Tongue (tissue), 2 donors: ENCODE data around the gene USP35. TPM values are rescaled to one million over a fixed set of nuclear protein-coding genes. Genes with fewer than 3 reads are reported as not detected.

Experiments
- DNase-seq: peaks from one replicate; pipeline ENCODE4 v3.0.0-alpha.2; 2015
- total RNA-seq: library from RNA; depleted of rRNA; stranded (reverse); fragments of >200 nt; gene quantifications from one replicate; pipeline ENCODE4 v1.2.3, GENCODE V29; 2014

The USP35 gene
- total RNA-seq, 1 donor from 2014 or later, result 8.2 TPM

GRCh38 chr11:78196661-78197091, 8.0 kb downstream of the USP35 start:
- no peak for DNase-seq

GRCh38 chr11:78197816-78198215, 9.1 kb downstream of the USP35 start:
- DNase-seq, result no peak

- DNase-seq, result no peak
Measured at GRCh38 chr11:78199015-78199652, 10.4 kb downstream of the USP35 start.

- no peak for DNase-seq
Measured at GRCh38 chr11:78199653-78200015, 10.9 kb downstream of the USP35 start.

GRCh38 chr11:78200061-78200460, 11.3 kb downstream of the USP35 start:
- DNase-seq, result no peak

GRCh38 chr11:78200553-78200952, 11.8 kb downstream of the USP35 start:
- DNase-seq, result no peak

- no peak for DNase-seq
Measured at GRCh38 chr11:78201096-78201818, 12.5 kb downstream of the USP35 start.

GRCh38 chr11:78202733-78203167, 14.0 kb downstream of the USP35 start:
- no peak for DNase-seq

GRCh38 chr11:78203184-78203583, 14.5 kb downstream of the USP35 start:
- no peak for DNase-seq

GRCh38 chr11:78205256-78205655, 16.5 kb downstream of the USP35 start:
- DNase-seq, result no peak

GRCh38 chr11:78205691-78206090, 17.0 kb downstream of the USP35 start:
- no peak for DNase-seq

- DNase-seq, result no peak
Measured at GRCh38 chr11:78207532-78208256, 19.0 kb downstream of the USP35 start.

- no peak for DNase-seq
Measured at GRCh38 chr11:78208257-78209165, 19.8 kb downstream of the USP35 start.

- no peak for DNase-seq
Measured at GRCh38 chr11:78209478-78209877, 20.8 kb downstream of the USP35 start.

- no peak for DNase-seq
Measured at GRCh38 chr11:78210000-78210608, 21.4 kb downstream of the USP35 start.

GRCh38 chr11:78211565-78211964, 22.8 kb downstream of the USP35 start:
- no peak for DNase-seq

- DNase-seq, result no peak
Measured at GRCh38 chr11:78212586-78213371, 24.1 kb downstream of the USP35 start.

- no peak for DNase-seq
Measured at GRCh38 chr11:78213526-78214330, 25.0 kb downstream of the USP35 start.

- no peak for DNase-seq
Measured at GRCh38 chr11:78214331-78215194, 25.8 kb downstream of the USP35 start.
